GM23338 (cell line): ENCODE data around the gene SBK3. TPM values are rescaled to one million over a fixed set of nuclear protein-coding genes. Genes with fewer than 3 reads are reported as not detected.

Experiments
- polyA plus RNA-seq: library from polyadenylated mRNA; unstranded; fragments of >200 nt; fragmentation: Nextera tagmentation; extraction: Ambion mirVana; gene quantifications from 2 replicates; pipeline ENCODE4 v1.2.1, GENCODE V29; 2016
- total RNA-seq: library from RNA; depleted of rRNA; stranded (reverse); fragments of >200 nt; shearing (Covaris generic); gene quantifications from 2 replicates; pipeline ENCODE4 v1.2.3, GENCODE V29; 2014; rRNA removed

Gene SBK3
- total and polyA plus RNA-seq, 2 experiments from 2014 or later = 0.27 to 0.94 TPM

Other genes starting within 250 kb of the SBK3 start
- not detected in 2 replicates for gene TMEM150B, start 220.2 kb downstream of the SBK3 start, total RNA-seq
- 0.29 and 0.40 TPM in 2 replicates for gene TMEM150B, start 220.2 kb downstream of the SBK3 start, polyA plus RNA-seq
- 34.3 and 43.2 TPM in 2 replicates for gene KMT5C, start 205.7 kb downstream of the SBK3 start, total RNA-seq
- gene KMT5C, start 205.7 kb downstream of the SBK3 start, polyA plus RNA-seq = 12.9 and 14.2 TPM in 2 replicates
- gene COX6B2, start 190.8 kb downstream of the SBK3 start, total RNA-seq = 2.7 and 2.9 TPM in 2 replicates
- gene COX6B2, start 190.8 kb downstream of the SBK3 start, polyA plus RNA-seq = 5.3 and 5.7 TPM in 2 replicates
- not detected in 2 replicates for gene GARIN5B, start 182.3 kb downstream of the SBK3 start, total RNA-seq
- not detected in 2 replicates for gene GARIN5B, start 182.3 kb downstream of the SBK3 start, polyA plus RNA-seq
- 1.1 and 2.2 TPM in 2 replicates for gene IL11, start 175.1 kb downstream of the SBK3 start, total RNA-seq
- 0.58 and 1.7 TPM in 2 replicates for gene IL11, start 175.1 kb downstream of the SBK3 start, polyA plus RNA-seq
- not detected in 2 replicates for gene TMEM190, start 168.7 kb downstream of the SBK3 start, total RNA-seq
- gene TMEM190, start 168.7 kb downstream of the SBK3 start, polyA plus RNA-seq = 4.2 and 4.8 TPM in 2 replicates
- gene TMEM238, start 161.3 kb downstream of the SBK3 start, total RNA-seq = 4.1 and 7.5 TPM in 2 replicates
- 0.55 and 0.59 TPM in 2 replicates for gene TMEM238, start 161.3 kb downstream of the SBK3 start, polyA plus RNA-seq
- gene RPL28, start 159.6 kb downstream of the SBK3 start, total RNA-seq = 463 and 737 TPM in 2 replicates
- 1,528 and 1,802 TPM in 2 replicates for gene RPL28, start 159.6 kb downstream of the SBK3 start, polyA plus RNA-seq
- 363 and 469 TPM in 2 replicates for gene UBE2S, start 137.8 kb downstream of the SBK3 start, total RNA-seq
- 523 and 533 TPM in 2 replicates for gene UBE2S, start 137.8 kb downstream of the SBK3 start, polyA plus RNA-seq
- gene SHISA7, start 102.2 kb downstream of the SBK3 start, total RNA-seq = 1.4 and 1.6 TPM in 2 replicates
- 0.32 and 0.37 TPM in 2 replicates for gene SHISA7, start 102.2 kb downstream of the SBK3 start, polyA plus RNA-seq
- gene ISOC2, start 83.9 kb downstream of the SBK3 start, total RNA-seq = 82.1 and 85.2 TPM in 2 replicates
- 62.6 and 76.5 TPM in 2 replicates for gene ISOC2, start 83.9 kb downstream of the SBK3 start, polyA plus RNA-seq
- 0.85 and 1.7 TPM in 2 replicates for gene C19orf85, start 80.8 kb downstream of the SBK3 start, total RNA-seq
- 2.1 and 3.4 TPM in 2 replicates for gene C19orf85, start 80.8 kb downstream of the SBK3 start, polyA plus RNA-seq
- gene ZNF628, start 68.9 kb downstream of the SBK3 start, total RNA-seq = 10.7 and 12.7 TPM in 2 replicates
- gene ZNF628, start 68.9 kb downstream of the SBK3 start, polyA plus RNA-seq = 3.9 and 4.9 TPM in 2 replicates
- gene NAT14, start 60.4 kb downstream of the SBK3 start, total RNA-seq = 25.4 and 27.8 TPM in 2 replicates
- 39.6 and 45.5 TPM in 2 replicates for gene NAT14, start 60.4 kb downstream of the SBK3 start, polyA plus RNA-seq
- 0.69 and 1.2 TPM in 2 replicates for gene SSC5D, start 57.1 kb downstream of the SBK3 start, total RNA-seq
- 0.14 and 0.23 TPM in 2 replicates for gene SSC5D, start 57.1 kb downstream of the SBK3 start, polyA plus RNA-seq
- gene SBK2, start 8.4 kb downstream of the SBK3 start, total RNA-seq = 2.0 and 3.5 TPM in 2 replicates
- gene SBK2, start 8.4 kb downstream of the SBK3 start, polyA plus RNA-seq = 0.82 and 1.1 TPM in 2 replicates
- 8.4 and 12.2 TPM in 2 replicates for gene ZNF579, start 35.3 kb upstream of the SBK3 start, total RNA-seq
- 7.3 and 8.6 TPM in 2 replicates for gene ZNF579, start 35.3 kb upstream of the SBK3 start, polyA plus RNA-seq
- 10.1 and 12.6 TPM in 2 replicates for gene FIZ1, start 54.0 kb upstream of the SBK3 start, total RNA-seq
- 5.3 and 5.4 TPM in 2 replicates for gene FIZ1, start 54.0 kb upstream of the SBK3 start, polyA plus RNA-seq
- 8.3 and 16.5 TPM in 2 replicates for gene ZNF524, start 54.7 kb upstream of the SBK3 start, total RNA-seq
- gene ZNF524, start 54.7 kb upstream of the SBK3 start, polyA plus RNA-seq = 5.7 and 6.0 TPM in 2 replicates
- gene ZNF865, start 60.1 kb upstream of the SBK3 start, total RNA-seq = 10.3 and 12.1 TPM in 2 replicates
- gene ZNF865, start 60.1 kb upstream of the SBK3 start, polyA plus RNA-seq = 2.2 and 2.4 TPM in 2 replicates
- 5.6 and 6.7 TPM in 2 replicates for gene ZNF784, start 79.0 kb upstream of the SBK3 start, total RNA-seq
- gene ZNF784, start 79.0 kb upstream of the SBK3 start, polyA plus RNA-seq = 1.5 and 1.6 TPM in 2 replicates
- gene ZNF580, start 95.5 kb upstream of the SBK3 start, total RNA-seq = 10.9 and 18.7 TPM in 2 replicates
- 23.6 and 23.9 TPM in 2 replicates for gene ZNF580, start 95.5 kb upstream of the SBK3 start, polyA plus RNA-seq
- gene ZNF581, start 98.1 kb upstream of the SBK3 start, total RNA-seq = 67.2 and 87.6 TPM in 2 replicates
- gene ZNF581, start 98.1 kb upstream of the SBK3 start, polyA plus RNA-seq = 48.5 and 50.7 TPM in 2 replicates
- 8.2 and 12.0 TPM in 2 replicates for gene CCDC106, start 102.7 kb upstream of the SBK3 start, total RNA-seq
- 17.6 and 19.9 TPM in 2 replicates for gene CCDC106, start 102.7 kb upstream of the SBK3 start, polyA plus RNA-seq
- gene U2AF2, start 109.5 kb upstream of the SBK3 start, total RNA-seq = 233 and 234 TPM in 2 replicates
- gene U2AF2, start 109.5 kb upstream of the SBK3 start, polyA plus RNA-seq = 73.1 and 75.2 TPM in 2 replicates
- gene EPN1, start 129.7 kb upstream of the SBK3 start, total RNA-seq = 208 and 223 TPM in 2 replicates
- gene EPN1, start 129.7 kb upstream of the SBK3 start, polyA plus RNA-seq = 47.1 and 48.9 TPM in 2 replicates
- gene NLRP9, start 192.9 kb upstream of the SBK3 start, total RNA-seq = not detected in 2 replicates
- not detected in 2 replicates for gene NLRP9, start 192.9 kb upstream of the SBK3 start, polyA plus RNA-seq
- gene RFPL4A, start 213.6 kb upstream of the SBK3 start, total RNA-seq = not detected in 2 replicates
- not detected in 2 replicates for gene RFPL4A, start 213.6 kb upstream of the SBK3 start, polyA plus RNA-seq
- gene RFPL4AL1, start 223.6 kb upstream of the SBK3 start, total RNA-seq = not detected in 2 replicates
- gene RFPL4AL1, start 223.6 kb upstream of the SBK3 start, polyA plus RNA-seq = not detected in 2 replicates